IPS-18c (cell line): Measurements from ENCODE around the gene PSMA2.

Source experiments
- H3K4me3 ChIP-seq: 2 replicates; pipeline ENCODE4 v1.7.0; 2013; ENCODE audit warnings: low read depth, mild to moderate bottlenecking, low read length, moderate library complexity; ENCODE audit not compliant: insufficient read depth
- H3K9me3 ChIP-seq: one replicate; pipeline ENCODE4 v1.6.1; 2013; ENCODE audit warnings: mild to moderate bottlenecking, low read length, moderate library complexity; ENCODE audit not compliant: control insufficient read depth, insufficient read depth

Gene PSMA2

GRCh38 chr7:42947521-42947920 is 15.5 kb upstream of the PSMA2 start:
- Histone ChIP-seq H3K4me3 (no peak overlapping the region), H3K9me3 (no peaks in the 10 kb centered on the region)

- Histone ChIP-seq H3K4me3 (no peak overlapping the region), H3K9me3 (no peaks in the 10 kb centered on the region)
These were observed 14.6 kb upstream of the PSMA2 start for GRCh38 chr7:42946627-42946950.

GRCh38 chr7:42945821-42946626 is 14.1 kb upstream of the PSMA2 start:
- Histone ChIP-seq H3K9me3 (no peaks in the 10 kb centered on the region), H3K4me3 (no peak overlapping the region)

GRCh38 chr7:42940985-42941847 is 9.2 kb upstream of the PSMA2 start:
- Histone ChIP-seq H3K4me3 (no peak overlapping the region), H3K9me3 (no peaks in the 10 kb centered on the region)

DNA sequence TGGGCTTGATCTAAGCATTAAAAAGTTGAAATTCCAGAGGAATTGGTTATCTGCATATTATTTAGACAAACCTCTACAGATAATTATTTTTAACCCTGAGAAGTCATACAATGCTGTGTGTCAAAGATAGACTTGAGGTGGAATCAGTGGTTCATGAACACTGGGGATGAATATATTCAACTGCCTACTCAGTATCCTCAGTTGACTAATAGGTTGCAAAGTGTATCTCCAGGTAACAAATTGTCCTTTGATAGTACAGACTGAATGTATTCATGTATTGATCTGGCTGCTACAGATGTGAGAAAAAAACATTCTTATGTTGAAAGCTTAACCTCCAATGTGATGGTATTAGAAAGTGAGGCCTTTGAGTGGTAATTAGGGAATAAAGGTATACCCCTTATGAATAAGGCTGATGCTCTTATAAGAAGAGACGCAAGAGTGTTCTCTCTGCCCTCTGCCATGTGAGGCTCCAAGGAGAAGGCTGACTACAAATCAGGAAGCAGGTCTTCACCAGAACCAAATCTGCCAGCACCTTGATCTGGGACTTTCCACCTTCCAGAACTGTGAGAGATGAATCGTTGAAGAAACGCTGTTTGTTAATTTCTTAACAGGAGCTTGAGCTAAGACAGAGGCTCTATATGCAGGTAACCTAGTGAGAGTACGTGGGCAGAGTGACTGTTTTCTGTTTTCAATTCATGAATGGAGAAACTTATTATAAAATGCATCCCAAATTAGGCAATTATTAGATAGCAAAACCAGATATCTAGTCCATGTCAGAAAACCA is 7.7 kb upstream of the PSMA2 start:
- H3K9me3 ChIP-seq: no peaks in the 10 kb centered on the region
- no peak overlapping the region for H3K4me3 ChIP-seq

- Histone ChIP-seq H3K4me3 (no peak overlapping the region), H3K9me3 (no peaks in the 10 kb centered on the region)
These were observed 3.9 kb upstream of the PSMA2 start for GRCh38 chr7:42935861-42936260.

- Histone ChIP-seq H3K9me3 (no peaks in the 10 kb centered on the region), H3K4me3 (no peak overlapping the region)
These were observed 2.3 kb upstream of the PSMA2 start for GRCh38 chr7:42934291-42934690.

GRCh38 chr7:42932811-42933591 is 1.0 kb upstream of the PSMA2 start:
- Histone ChIP-seq H3K9me3 (no peaks in the 10 kb centered on the region), H3K4me3 (peak overlapping the region; percentile 92)

DNA sequence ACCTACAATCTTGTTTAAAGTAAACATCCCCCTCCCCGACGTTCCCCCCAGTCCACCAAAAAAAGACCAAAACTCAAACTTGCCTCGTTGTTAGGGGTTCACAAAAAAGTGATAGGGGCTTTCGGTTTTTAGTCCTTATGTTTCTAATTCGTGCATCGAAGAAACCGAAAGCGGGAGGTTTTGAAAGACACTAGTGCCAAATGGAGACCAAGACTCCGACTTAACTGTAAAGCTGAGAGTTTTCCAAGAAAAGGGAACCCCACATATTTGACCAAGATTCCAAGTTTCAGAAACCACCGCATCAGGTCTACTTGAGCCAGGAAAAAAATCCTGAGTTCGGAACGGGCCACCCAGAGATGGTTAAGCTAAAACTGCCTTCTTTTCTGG is 534 bp downstream of the PSMA2 start:
- H3K4me3 ChIP-seq: peak overlapping the region; percentile 74

GRCh38 chr7:42930889-42931288 is 1.1 kb downstream of the PSMA2 start:
- H3K4me3 ChIP-seq: peak overlapping the region; percentile 74
- no peaks in the 10 kb centered on the region for H3K9me3 ChIP-seq

More for the DNA sequence above, 534 bp downstream of the PSMA2 start:
- no peaks in the 10 kb centered on the region for H3K9me3 ChIP-seq

DNA sequence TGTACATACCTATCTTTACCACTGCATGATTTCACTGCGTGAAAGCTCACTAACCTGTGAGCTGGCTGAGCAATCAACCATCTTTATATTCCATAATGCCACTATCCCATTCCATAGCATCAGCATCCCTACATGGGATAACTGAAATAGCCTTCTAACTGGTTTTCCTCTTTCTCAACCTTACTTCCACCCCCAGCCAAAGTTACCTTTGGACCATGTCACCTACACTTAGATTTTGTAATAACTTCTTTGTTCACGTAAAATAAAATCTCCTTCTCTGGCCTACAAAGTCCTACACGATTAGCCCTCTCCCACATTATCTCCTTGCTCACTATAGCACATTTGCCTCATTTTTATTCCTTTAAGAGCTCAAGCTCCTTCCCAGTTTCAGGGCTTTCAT is 2.5 kb downstream of the PSMA2 start:
- Histone ChIP-seq H3K4me3 (no peak overlapping the region; the same call in 1 of the 2 replicates), H3K9me3 (no peaks in the 10 kb centered on the region)

GRCh38 chr7:42928754-42929153 is 3.2 kb downstream of the PSMA2 start:
- H3K9me3 ChIP-seq: no peaks in the 10 kb centered on the region
- no peak overlapping the region for H3K4me3 ChIP-seq

GRCh38 chr7:42926204-42926603 is 5.8 kb downstream of the PSMA2 start:
- no peak overlapping the region for H3K4me3 ChIP-seq
- H3K9me3 ChIP-seq: no peaks in the 10 kb centered on the region

DNA sequence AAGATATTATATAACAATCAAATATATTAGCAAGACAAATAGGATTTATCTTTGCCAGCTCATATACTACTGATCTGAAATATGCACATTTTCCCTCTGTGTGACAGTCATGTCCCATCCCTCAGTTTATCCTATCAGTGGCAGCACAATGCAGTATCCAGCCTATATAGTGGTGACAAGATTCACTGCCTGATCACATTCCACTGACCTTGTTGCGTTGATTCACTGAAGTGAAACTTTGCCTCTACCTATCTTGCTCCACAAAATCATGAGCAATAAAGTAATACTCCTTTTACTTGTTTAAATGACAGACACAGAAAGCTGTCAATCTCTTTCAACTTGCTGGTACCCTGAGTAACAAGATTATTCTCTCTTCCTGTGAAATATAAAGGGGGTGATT is 6.3 kb downstream of the PSMA2 start:
- Histone ChIP-seq H3K9me3 (no peaks in the 10 kb centered on the region), H3K4me3 (no peak overlapping the region)

DNA sequence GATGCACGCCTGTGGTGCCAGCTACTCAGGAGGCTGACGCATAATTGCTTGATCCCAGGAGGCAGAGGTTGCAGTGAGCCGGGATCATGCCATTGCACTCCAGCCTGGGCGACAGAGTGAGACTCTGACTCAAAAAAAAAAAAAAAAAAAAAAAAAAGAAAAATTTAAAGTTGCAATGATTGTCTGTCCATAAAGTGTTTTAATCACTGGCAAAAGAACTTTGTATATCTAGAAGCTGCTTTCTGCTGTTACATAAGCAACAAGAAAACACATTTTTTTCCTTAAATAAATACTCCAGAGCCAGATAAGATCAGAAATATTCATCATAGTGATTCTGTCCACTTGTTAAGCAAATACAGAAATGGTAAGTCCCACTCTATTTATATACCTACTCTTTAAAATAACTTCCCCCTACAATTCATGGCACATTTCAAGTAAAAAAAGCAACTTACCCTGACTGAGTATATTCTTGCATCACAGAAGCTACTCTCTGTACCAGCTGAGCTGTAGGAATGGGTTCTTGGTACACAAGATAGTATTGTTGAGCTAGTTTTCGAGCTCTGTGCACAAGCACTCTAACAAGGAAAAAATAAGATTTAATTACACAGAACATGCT is 7.6 kb downstream of the PSMA2 start:
- H3K9me3 ChIP-seq: no peaks in the 10 kb centered on the region
- no peak overlapping the region for H3K4me3 ChIP-seq

- H3K9me3 ChIP-seq: no peaks in the 10 kb centered on the region
- H3K4me3 ChIP-seq: no peak overlapping the region
These were observed 9.8 kb downstream of the PSMA2 start for GRCh38 chr7:42922017-42922753.
